H1 (cell line): ENCODE data around the gene KPNA6.

Source experiments
- CBX5 ChIP-seq: fragments of 300-800, 300-1000 bp; sonication (generic); IDR thresholded peaks from 2 replicates; pipeline ENCODE4 v1.7.1; 2016; ENCODE audit warnings: antibody characterized with exemption, low read length, low read depth
- CHD2 ChIP-seq: IDR thresholded peaks from 2 replicates; pipeline ENCODE4 v1.6.1; 2012; ENCODE audit warnings: low read length, improper control_type of control experiment
- CREB1 ChIP-seq: IDR thresholded peaks from 2 replicates; pipeline ENCODE4 v1.6.1; 2012; ENCODE audit warnings: inconsistent platforms
- CTCF ChIP-seq, 3 experiments: IDR thresholded peaks; 1 replicate in 2 of 3; 2 replicates in 1 of 3; pipeline versions ENCODE4 v1.5.1 to v1.6.1; 2011; ENCODE audit warnings: low read length in 3 of 3, mild to moderate bottlenecking in 3 of 3, inconsistent platforms in 2 of 3, low read depth in 1 of 3, moderate library complexity in 1 of 3; ENCODE audit not compliant: insufficient read depth in 1 of 3; ENCODE audit errors: control extremely low read depth in 1 of 3
- JUND ChIP-seq: IDR thresholded peaks from 2 replicates; pipeline ENCODE4 v1.6.1; 2011; ENCODE audit warnings: mild to moderate bottlenecking, improper control_type of control experiment, low read length
- SIN3A ChIP-seq, 2 experiments: IDR thresholded peaks in 1 of 2; conservative IDR thresholded peaks in 1 of 2; 2 replicates each; pipeline ENCODE4 v1.6.1; 2011 to 2012; ENCODE audit warnings: low read length in 2 of 2, improper control_type of control experiment in 1 of 2, low read depth in 1 of 2, mild to moderate bottlenecking in 1 of 2

- TF ChIP-seq JUND = no peak
- no peak for TF ChIP-seq SIN3A (conservative IDR thresholded peaks at IDR 0.05 in 1 of 2, IDR thresholded peaks at IDR 0.05 in 1 of 2; ENCODE audit: low read depth in 1 of 2, low read length in 2 of 2)
- TF ChIP-seq CREB1 = no peak
- no peak for TF ChIP-seq CTCF (IDR thresholded peaks at IDR 0.05; ENCODE audit: control extremely low read depth in 1 of 3, insufficient read depth in 1 of 3, low read depth in 1 of 3, low read length in 3 of 3)
- no peak for TF ChIP-seq CBX5
- no peak for TF ChIP-seq CHD2
These were observed 70.7 kb downstream of the KPNA6 start for GRCh38 chr1:32178380-32179192.
